Ovary (tissue), 3 donors: Measurements from ENCODE around the gene ADCY6.

Experiments used
- POLR2A ChIP-seq: fragments of 450-650 bp; IDR thresholded peaks from one replicate; pipeline ENCODE4 v1.6.1; 2017; ENCODE audit warnings: antibody characterized with exemption, mild to moderate bottlenecking, moderate library complexity
- TF ChIP-seq, protein P1 (sequence below), 3 donors: fragments of 450-650 bp in 2 of 3; fragments of 200-600 bp in 1 of 3; IDR thresholded peaks; one replicate each; pipeline versions ENCODE4 v1.5.1 to v1.8.0; 2016 to 2022; ENCODE audit warnings: antibody characterized with exemption in 3 of 3, mild to moderate bottlenecking in 1 of 3
- donor health status: DM: no; HTN: no; CAD: no.

DNA sequence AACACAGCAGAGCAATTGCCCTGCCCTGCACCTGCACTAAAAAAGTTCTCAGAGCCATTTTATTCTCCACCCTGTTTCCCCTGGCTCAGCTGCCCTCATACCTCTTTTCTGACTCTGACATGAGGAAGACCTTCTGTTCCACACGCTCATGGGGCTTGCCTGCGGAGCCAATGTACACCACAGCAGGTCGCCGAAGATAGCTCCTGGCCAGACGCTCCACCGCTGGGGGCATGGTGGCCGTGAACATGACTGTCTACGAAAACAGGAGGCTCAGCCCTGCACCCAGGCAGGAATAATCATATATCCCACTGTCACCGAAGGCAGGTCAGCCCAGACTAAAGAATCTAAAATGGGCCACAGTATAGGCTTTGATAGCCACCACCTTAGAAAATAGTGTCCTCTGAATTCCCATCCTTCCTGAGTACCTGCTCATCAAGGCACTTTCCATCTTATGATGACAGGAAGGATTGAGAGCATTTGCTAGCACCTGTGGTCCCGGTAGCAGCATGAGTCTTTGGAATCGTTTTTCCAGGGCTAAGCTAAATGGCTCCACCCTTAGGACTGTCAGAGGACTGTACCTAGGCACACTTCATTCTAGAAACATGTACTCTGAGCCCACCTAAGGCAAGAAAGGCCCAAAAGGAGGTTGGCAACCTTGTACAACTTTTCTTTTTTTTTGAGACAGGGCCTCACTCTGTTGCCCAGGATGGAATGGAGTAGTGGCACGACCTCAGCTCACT, 43.6 kb upstream of the ADCY6 start:
- TF ChIP-seq, protein P1, sequence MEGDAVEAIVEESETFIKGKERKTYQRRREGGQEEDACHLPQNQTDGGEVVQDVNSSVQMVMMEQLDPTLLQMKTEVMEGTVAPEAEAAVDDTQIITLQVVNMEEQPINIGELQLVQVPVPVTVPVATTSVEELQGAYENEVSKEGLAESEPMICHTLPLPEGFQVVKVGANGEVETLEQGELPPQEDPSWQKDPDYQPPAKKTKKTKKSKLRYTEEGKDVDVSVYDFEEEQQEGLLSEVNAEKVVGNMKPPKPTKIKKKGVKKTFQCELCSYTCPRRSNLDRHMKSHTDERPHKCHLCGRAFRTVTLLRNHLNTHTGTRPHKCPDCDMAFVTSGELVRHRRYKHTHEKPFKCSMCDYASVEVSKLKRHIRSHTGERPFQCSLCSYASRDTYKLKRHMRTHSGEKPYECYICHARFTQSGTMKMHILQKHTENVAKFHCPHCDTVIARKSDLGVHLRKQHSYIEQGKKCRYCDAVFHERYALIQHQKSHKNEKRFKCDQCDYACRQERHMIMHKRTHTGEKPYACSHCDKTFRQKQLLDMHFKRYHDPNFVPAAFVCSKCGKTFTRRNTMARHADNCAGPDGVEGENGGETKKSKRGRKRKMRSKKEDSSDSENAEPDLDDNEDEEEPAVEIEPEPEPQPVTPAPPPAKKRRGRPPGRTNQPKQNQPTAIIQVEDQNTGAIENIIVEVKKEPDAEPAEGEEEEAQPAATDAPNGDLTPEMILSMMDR (IDR thresholded peaks at IDR 0.05): no peak
- no peak for TF ChIP-seq POLR2A
